H1 (cell line): ENCODE measurements around the gene CCDC136. TPM values are rescaled to one million over a fixed set of nuclear protein-coding genes. Genes with fewer than 3 reads are reported as not detected.

Experiments
- CTCF ChIA-PET: fragments of 300-600 bp; sonication (Branson Sonifier 250); formaldehyde crosslinking; loops from one replicate; lab custom pipeline; 2021; ENCODE audit not compliant: partially characterized antibody; lab: Charles Lee
- POLR2A ChIA-PET: fragments of 300-600 bp; sonication (Branson Sonifier 250); formaldehyde crosslinking; loops from one replicate; lab custom pipeline; 2021; ENCODE audit warnings: inconsistent platforms; ENCODE audit not compliant: partially characterized antibody; lab: Charles Lee
- DNase-seq, 2 experiments: peaks; one replicate each; pipeline versions ENCODE4 v3.0.0 to v3.0.0-alpha.2; 2010 to 2022; ENCODE audit warnings: low spot score in 2 of 2, low read depth in 1 of 2, mixed read lengths in 1 of 2
- FAIRE-seq: peaks from 2 replicates; lab custom pipeline; 2011; peaks lifted over from hg19 to GRCh38; lab: Jason Lieb, UNC
- H2AFZ ChIP-seq: 2 replicates; pipeline ENCODE4 v1.8.1; 2012; ENCODE audit warnings: low read length, inconsistent platforms
- H2AK5ac ChIP-seq: 2 replicates; pipeline ENCODE4 v1.6.1; 2013; ENCODE audit warnings: low read depth, low read length
- H2BK120ac ChIP-seq: replicated peaks from 2 replicates; pipeline ENCODE3; 2013; ENCODE audit warnings: low read depth, low read length, inconsistent platforms
- H2BK12ac ChIP-seq: 2 replicates; pipeline ENCODE4 v1.6.1; 2013; ENCODE audit warnings: low read depth, low read length
- H2BK15ac ChIP-seq: 2 replicates; pipeline ENCODE4 v1.6.1; 2013; ENCODE audit warnings: low read length
- H2BK20ac ChIP-seq: 2 replicates; pipeline ENCODE4 v1.6.1; 2013; ENCODE audit warnings: low read length
- H2BK5ac ChIP-seq: 2 replicates; pipeline ENCODE4 v1.6.1; 2013; ENCODE audit warnings: low read depth, low read length
- H3K14ac ChIP-seq: 2 replicates; pipeline ENCODE4 v1.6.1; 2013; ENCODE audit warnings: inconsistent platforms; ENCODE audit not compliant: insufficient read length
- H3K18ac ChIP-seq: 2 replicates; pipeline ENCODE4 v1.6.1; 2013; ENCODE audit warnings: low read length; ENCODE audit errors: extremely low read depth
- H3K23ac ChIP-seq: 2 replicates; pipeline ENCODE4 v1.6.1; 2013; ENCODE audit warnings: inconsistent platforms; ENCODE audit not compliant: insufficient read length
- H3K23me2 ChIP-seq: 2 replicates; pipeline ENCODE4 v1.6.1; 2013; ENCODE audit warnings: low read depth, low read length
- H3K27ac ChIP-seq: 2 replicates; pipeline ENCODE4 v1.6.1; 2011; ENCODE audit warnings: low read depth, low read length, inconsistent platforms
- H3K27me3 ChIP-seq, 4 experiments: replicated peaks in 1 of 4; 1 replicate in 1 of 4; 2 replicates in 3 of 4; pipeline versions ENCODE4 v1.6.1 to v1.8.1; 2011 to 2013; ENCODE audit warnings: low read length in 3 of 4, mild to moderate bottlenecking in 3 of 4, inconsistent platforms in 2 of 4, mixed read lengths in 2 of 4, moderate library complexity in 1 of 4; ENCODE audit not compliant: control insufficient read depth in 3 of 4, insufficient read depth in 3 of 4; ENCODE audit errors: extremely low read depth in 1 of 4
- H3K36me3 ChIP-seq, 4 experiments: 2 replicates each; pipeline versions ENCODE4 v1.6.1 to v1.8.1; 2011 to 2013; ENCODE audit warnings: mild to moderate bottlenecking in 4 of 4, low read length in 3 of 4, moderate library complexity in 2 of 4, control low read depth in 1 of 4, inconsistent platforms in 1 of 4; ENCODE audit not compliant: insufficient read depth in 4 of 4, control insufficient read depth in 2 of 4
- H3K4ac ChIP-seq: replicated peaks from 2 replicates; pipeline ENCODE3; 2013; ENCODE audit warnings: low read length, low read depth, mixed read lengths, inconsistent platforms; ENCODE audit not compliant: insufficient read length
- H3K4me1 ChIP-seq, 4 experiments: replicated peaks in 1 of 4; 1 replicate in 1 of 4; 2 replicates in 3 of 4; pipeline versions ENCODE4 v1.6.1 to v1.8.1; 2011 to 2013; ENCODE audit warnings: low read length in 3 of 4, inconsistent platforms in 2 of 4, mixed read lengths in 1 of 4; ENCODE audit not compliant: insufficient read depth in 4 of 4, control insufficient read depth in 3 of 4
- H3K4me2 ChIP-seq, 2 experiments: 2 replicates each; pipeline versions ENCODE4 v1.6.1 to v1.8.1; 2011 to 2013; ENCODE audit warnings: low read depth in 2 of 2, low read length in 2 of 2, control low read depth in 1 of 2, inconsistent platforms in 1 of 2, mild to moderate bottlenecking in 1 of 2; ENCODE audit not compliant: insufficient read depth in 1 of 2
- H3K4me3 ChIP-seq, 4 experiments: fragments of 200-600, 300-600 bp in 1 of 4; sonication (generic), shearing (Covaris generic), sonication (Bioruptor Twin) in 1 of 4; 2 replicates each; pipeline versions ENCODE4 v1.5.1 to v1.8.1; 2011 to 2016; ENCODE audit warnings: low read length in 4 of 4, low read depth in 3 of 4, control low read depth in 2 of 4, inconsistent platforms in 2 of 4, mild to moderate bottlenecking in 2 of 4, mixed read lengths in 1 of 4, moderate library complexity in 1 of 4; ENCODE audit not compliant: insufficient read depth in 2 of 4; ENCODE audit errors: extremely low read depth in 1 of 4
- H3K56ac ChIP-seq: replicated peaks from 2 replicates; pipeline ENCODE3; 2013; ENCODE audit warnings: low read depth, mild to moderate bottlenecking, mixed read lengths, low read length, inconsistent platforms; ENCODE audit not compliant: insufficient read length
- H3K79me1 ChIP-seq: 2 replicates; pipeline ENCODE4 v1.6.1; 2013; ENCODE audit warnings: low read depth, low read length, control low read depth
- H3K79me2 ChIP-seq, 2 experiments: 2 replicates each; pipeline versions ENCODE4 v1.6.1 to v1.8.1; 2012 to 2013; ENCODE audit warnings: low read length in 2 of 2, mild to moderate bottlenecking in 2 of 2, inconsistent platforms in 1 of 2; ENCODE audit not compliant: insufficient read depth in 2 of 2, control insufficient read depth in 1 of 2
- H3K9ac ChIP-seq, 4 experiments: replicated peaks in 1 of 4; 1 replicate in 1 of 4; 2 replicates in 3 of 4; pipeline versions ENCODE4 v1.6.1 to v1.8.1; 2011 to 2013; ENCODE audit warnings: low read depth in 3 of 4, low read length in 3 of 4, control low read depth in 2 of 4, mild to moderate bottlenecking in 2 of 4, moderate library complexity in 2 of 4, inconsistent platforms in 1 of 4; ENCODE audit errors: extremely low read depth in 1 of 4
- H3K9me3 ChIP-seq, 2 experiments: 2 replicates each; pipeline versions ENCODE4 v1.6.1 to v1.8.1; 2012 to 2013; ENCODE audit warnings: mild to moderate bottlenecking in 2 of 2, moderate library complexity in 2 of 2, control low read depth in 1 of 2, inconsistent platforms in 1 of 2, low read depth in 1 of 2, low read length in 1 of 2, mixed read lengths in 1 of 2; ENCODE audit not compliant: insufficient read depth in 2 of 2
- H4K20me1 ChIP-seq, 2 experiments: replicated peaks in 1 of 2; 2 replicates each; pipeline versions ENCODE3 to v1.8.1; 2011 to 2013; ENCODE audit warnings: inconsistent platforms in 2 of 2, low read length in 2 of 2, mild to moderate bottlenecking in 1 of 2; ENCODE audit not compliant: insufficient read depth in 2 of 2, control insufficient read depth in 1 of 2
- H4K5ac ChIP-seq: 2 replicates; pipeline ENCODE4 v1.6.1; 2013; ENCODE audit warnings: low read length, low read depth, mixed read lengths, inconsistent platforms; ENCODE audit not compliant: insufficient read length
- H4K8ac ChIP-seq: 2 replicates; pipeline ENCODE4 v1.8.0; 2013; ENCODE audit warnings: mild to moderate bottlenecking, moderate library complexity, low read length, inconsistent platforms; ENCODE audit not compliant: insufficient read depth; ENCODE audit errors: extremely low read depth
- H4K91ac ChIP-seq: replicated peaks from 2 replicates; pipeline ENCODE3; 2013; ENCODE audit warnings: low read length, mixed read lengths, inconsistent platforms; ENCODE audit not compliant: insufficient read length
- BACH1 ChIP-seq: IDR thresholded peaks from 2 replicates; pipeline ENCODE4 v1.6.1; 2012; ENCODE audit warnings: low read length, improper control_type of control experiment
- CHD2 ChIP-seq: IDR thresholded peaks from 2 replicates; pipeline ENCODE4 v1.6.1; 2012; ENCODE audit warnings: low read length, improper control_type of control experiment
- SUZ12 ChIP-seq: fragments of 200-600 bp; sonication (generic); IDR thresholded peaks from 2 replicates; pipeline ENCODE4 v1.6.1; 2012; ENCODE audit warnings: mild to moderate bottlenecking, inconsistent platforms, low read length, moderate library complexity, mixed read lengths
- TBP ChIP-seq: IDR thresholded peaks from 2 replicates; pipeline ENCODE4 v1.6.1; 2011; ENCODE audit warnings: low read depth, low read length, improper control_type of control experiment
- WGBS, 2 experiments: shearing (Covaris generic) in 1 of 2; methylation state at CpG; one replicate each; pipeline versions ENCODE4 v1.1.6 to v1.1.7; 2013 to 2015; ENCODE audit warnings: low lambda C conversion rate in 2 of 2, mixed read lengths in 2 of 2, inconsistent platforms in 1 of 2, low coverage in 1 of 2, missing lambda C conversion rate in 1 of 2; ENCODE audit not compliant: insufficient replicate concordance in 2 of 2, insufficient coverage in 1 of 2, insufficient read length in 1 of 2; ENCODE audit errors: extremely low coverage in 1 of 2, missing lambda C conversion rate in 1 of 2; 5-methylcytosine and 5-hydroxymethylcytosine counted together
- polyA plus RNA-seq, 7 experiments: library from polyadenylated mRNA; depleted of rRNA in 3 of 7; stranded (reverse) in 5 of 7; unstranded in 2 of 7; fragments of >200 nt in 5 of 7; fragments of 200-250 nt in 2 of 7; gene quantifications; 1 replicate in 5 of 7; 2 replicates in 1 of 7; 4 replicates in 1 of 7; pipeline versions ENCODE4 v1.2.1 to v1.2.3, GENCODE V29; 2011 to 2013; ENCODE audit warnings: missing spikeins in 2 of 7, mixed read lengths in 2 of 7
- total RNA-seq: library from RNA; stranded (reverse); fragmentation: NEBNext Ultra II Directional; extraction: Animal tissue kit (Norgen Biotek cat#: 25700); gene quantifications from 2 replicates; pipeline ENCODE4 v1.2.1, GENCODE V29; 2021

CCDC136 gene
- total and polyA plus RNA-seq, 2 of the 8 experiments (the other 6 are each of a cell fraction or from before 2014, with no cell fraction given) = 35.6 to 47.7 TPM

DNA sequence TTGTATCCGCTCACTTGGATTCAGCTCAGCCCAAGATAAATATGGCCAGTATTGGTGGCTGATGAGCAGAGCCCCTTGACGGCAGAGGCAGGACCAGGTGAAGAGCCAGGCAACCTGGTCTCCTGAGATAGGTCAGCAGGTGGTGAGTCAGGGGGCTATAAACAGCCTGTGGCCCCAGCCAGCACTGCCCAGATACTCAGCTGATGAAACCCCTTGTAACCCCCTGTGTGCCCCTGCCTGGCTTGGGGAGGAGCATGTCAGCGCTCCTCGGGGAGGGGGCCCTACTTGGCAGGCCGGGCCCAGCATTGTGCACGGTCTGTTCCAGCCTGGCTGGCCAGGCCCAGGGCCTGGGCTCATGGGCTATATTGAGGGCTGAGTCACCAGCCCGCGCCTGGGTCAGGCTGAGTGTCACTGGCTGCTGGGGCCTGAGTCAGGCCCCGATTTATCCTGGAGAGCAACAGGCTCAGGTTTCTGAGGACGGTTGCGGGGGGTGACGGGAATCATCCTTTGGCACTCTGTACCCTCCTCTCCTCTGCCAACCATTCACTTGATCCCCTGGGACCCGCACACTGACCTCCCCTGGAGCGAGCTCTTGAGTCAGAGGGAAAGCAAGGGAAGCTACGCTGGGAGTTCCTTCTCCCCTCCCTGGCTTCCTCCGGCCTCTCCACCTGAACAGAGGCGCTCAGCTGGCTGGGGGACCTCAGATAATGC lies 35.6 kb downstream of the CCDC136 start:
- peak overlapping the region; percentile 36; the same call in 1 of the 2 replicates for H3K18ac ChIP-seq
- TF ChIP-seq TBP (0 out of 2 replicates have a peak, but pooled peaks have one; percentile 27), CHD2 (no peak), BACH1 (0 out of 2 replicates have a peak, but pooled peaks have one; percentile 17), SUZ12 (peak; percentile 8; the same call in 1 of the 2 replicates)
- ChIA-PET CTCF (interaction anchor here (0.7 to 3.2 kb wide), 16 partner anchors 9 to 365 kb away, joined by 3 to 12 read pairs (median 4); no protein-coding TSS in a partner anchor), POLR2A (interaction anchor here (0.7 to 2.2 kb wide), 8 partner anchors 8 to 71 kb away, joined by 3 to 6 read pairs (median 3); partner anchors contain the start of gene ATP6V1F)
- 0 out of 2 replicates have a peak overlapping the region, but pooled peaks have one; percentile 50 for H2BK15ac ChIP-seq
- H3K4ac ChIP-seq = no peak overlapping the region
- no peak overlapping the region for H4K91ac ChIP-seq
- no peaks in the 10 kb centered on the region for H3K9me3 ChIP-seq
- peak overlapping the region; percentile 91; the same call in 1 of the 2 replicates for H2AK5ac ChIP-seq
- no peak overlapping the region for H2AFZ ChIP-seq
- H2BK12ac ChIP-seq = no peak overlapping the region; the same call in 1 of the 2 replicates
- no peak overlapping the region for H3K27ac ChIP-seq
- H3K4me3 ChIP-seq = no peak overlapping the region
- no peak overlapping the region for H2BK20ac ChIP-seq
- no peak overlapping the region for H3K56ac ChIP-seq
- no peaks in the 10 kb centered on the region for H3K79me2 ChIP-seq
- no peak overlapping the region for H3K9ac ChIP-seq
- peak overlapping the region; percentile 39 for H4K8ac ChIP-seq
- no peak for DNase-seq
- H4K5ac ChIP-seq = no peak overlapping the region
- no peak overlapping the region for H3K23ac ChIP-seq
- no peak overlapping the region for H3K14ac ChIP-seq
- H3K4me1 ChIP-seq = peaks cover 3 to 38% (median 19%) of the 10 kb centered on the region in 4 experiments
- H2BK5ac ChIP-seq = peak overlapping the region; percentile 28; the same call in 1 of the 2 replicates
- no peak for FAIRE-seq
- H3K79me1 ChIP-seq = no peaks in the 10 kb centered on the region
- 83% methylated on average over 16 of the region's 17 CpGs; no CpG with 5 or more reads in 1 of the 2 experiments for WGBS, 2 experiments
- H3K36me3 ChIP-seq = no peaks in the 10 kb centered on the region
- H3K23me2 ChIP-seq = peaks cover 17% of the 10 kb centered on the region
- H4K20me1 ChIP-seq = no peaks in the 10 kb centered on the region
- peaks cover 8 to 27% (median 27%) of the 10 kb centered on the region in 4 experiments; a peak in 6 of 7 replicates for H3K27me3 ChIP-seq
- H2BK120ac ChIP-seq = no peak overlapping the region
- no peak overlapping the region for H3K4me2 ChIP-seq
